ENCODE results near the gene LRRK2.

DNA sequence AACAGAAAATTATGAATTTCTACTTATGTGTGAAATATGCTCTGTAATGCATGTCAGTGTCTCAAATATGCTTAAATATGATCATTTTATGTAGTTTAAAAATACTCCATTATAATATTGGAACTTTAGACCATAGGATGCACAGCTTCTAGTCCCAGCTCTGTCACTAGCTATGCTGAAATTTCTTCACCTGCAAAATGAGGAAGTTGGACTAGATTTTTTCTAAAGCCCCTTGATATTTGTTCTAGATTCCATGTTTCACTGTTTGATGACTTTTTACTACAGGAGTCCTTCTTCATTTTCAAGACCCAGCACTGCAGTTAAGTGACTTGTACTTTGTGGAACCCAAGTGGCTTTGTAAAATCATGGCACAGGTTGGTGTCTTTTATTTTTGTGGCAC is 90.1 kb downstream of the LRRK2 start:
- TF ChIP-seq EP300 (IDR thresholded peaks at IDR 0.05; ENCODE audit: borderline replicate concordance in 1 of 2, control insufficient read depth in 1 of 2, low read depth in 2 of 2, low read length in 2 of 2) (no peak), JUND (IDR thresholded peaks at IDR 0.05; ENCODE audit: low read depth, low read length) (no peak), SMC3 (IDR thresholded peaks at IDR 0.05; ENCODE audit: borderline replicate concordance, low read length) (no peak), CHD1 (IDR thresholded peaks at IDR 0.05; ENCODE audit: low read depth, low read length) (no peak), ATF7 (IDR thresholded peaks at IDR 0.05; ENCODE audit: low read depth) (no peak), POLR2A (IDR thresholded peaks at IDR 0.05; ENCODE audit: low read depth, low read length) (no peak), POLR2AphosphoS5 (IDR thresholded peaks at IDR 0.05; ENCODE audit: low read length) (no peak), SPI1 (IDR thresholded peaks at IDR 0.05; ENCODE audit: borderline replicate concordance, insufficient read depth, low read depth, low read length) (peak; percentile 56; the same call in 1 of the 2 replicates), SIN3A (IDR thresholded peaks at IDR 0.05; ENCODE audit: low read depth, low read length) (no peak), IKZF1 (conservative IDR thresholded peaks at IDR 0.05) (no peak), CHD4 (IDR thresholded peaks at IDR 0.05) (no peak)
- TF ChIP-seq, protein P1, sequence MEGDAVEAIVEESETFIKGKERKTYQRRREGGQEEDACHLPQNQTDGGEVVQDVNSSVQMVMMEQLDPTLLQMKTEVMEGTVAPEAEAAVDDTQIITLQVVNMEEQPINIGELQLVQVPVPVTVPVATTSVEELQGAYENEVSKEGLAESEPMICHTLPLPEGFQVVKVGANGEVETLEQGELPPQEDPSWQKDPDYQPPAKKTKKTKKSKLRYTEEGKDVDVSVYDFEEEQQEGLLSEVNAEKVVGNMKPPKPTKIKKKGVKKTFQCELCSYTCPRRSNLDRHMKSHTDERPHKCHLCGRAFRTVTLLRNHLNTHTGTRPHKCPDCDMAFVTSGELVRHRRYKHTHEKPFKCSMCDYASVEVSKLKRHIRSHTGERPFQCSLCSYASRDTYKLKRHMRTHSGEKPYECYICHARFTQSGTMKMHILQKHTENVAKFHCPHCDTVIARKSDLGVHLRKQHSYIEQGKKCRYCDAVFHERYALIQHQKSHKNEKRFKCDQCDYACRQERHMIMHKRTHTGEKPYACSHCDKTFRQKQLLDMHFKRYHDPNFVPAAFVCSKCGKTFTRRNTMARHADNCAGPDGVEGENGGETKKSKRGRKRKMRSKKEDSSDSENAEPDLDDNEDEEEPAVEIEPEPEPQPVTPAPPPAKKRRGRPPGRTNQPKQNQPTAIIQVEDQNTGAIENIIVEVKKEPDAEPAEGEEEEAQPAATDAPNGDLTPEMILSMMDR (IDR thresholded peaks at IDR 0.05 in 2 of 3, conservative IDR thresholded peaks at IDR 0.05 in 1 of 3; ENCODE audit: control insufficient read depth in 2 of 3, extremely low read depth in 1 of 3, insufficient read depth in 1 of 3, low read depth in 3 of 3, low read length in 3 of 3): no peak
- TF ChIP-seq, protein P2, sequence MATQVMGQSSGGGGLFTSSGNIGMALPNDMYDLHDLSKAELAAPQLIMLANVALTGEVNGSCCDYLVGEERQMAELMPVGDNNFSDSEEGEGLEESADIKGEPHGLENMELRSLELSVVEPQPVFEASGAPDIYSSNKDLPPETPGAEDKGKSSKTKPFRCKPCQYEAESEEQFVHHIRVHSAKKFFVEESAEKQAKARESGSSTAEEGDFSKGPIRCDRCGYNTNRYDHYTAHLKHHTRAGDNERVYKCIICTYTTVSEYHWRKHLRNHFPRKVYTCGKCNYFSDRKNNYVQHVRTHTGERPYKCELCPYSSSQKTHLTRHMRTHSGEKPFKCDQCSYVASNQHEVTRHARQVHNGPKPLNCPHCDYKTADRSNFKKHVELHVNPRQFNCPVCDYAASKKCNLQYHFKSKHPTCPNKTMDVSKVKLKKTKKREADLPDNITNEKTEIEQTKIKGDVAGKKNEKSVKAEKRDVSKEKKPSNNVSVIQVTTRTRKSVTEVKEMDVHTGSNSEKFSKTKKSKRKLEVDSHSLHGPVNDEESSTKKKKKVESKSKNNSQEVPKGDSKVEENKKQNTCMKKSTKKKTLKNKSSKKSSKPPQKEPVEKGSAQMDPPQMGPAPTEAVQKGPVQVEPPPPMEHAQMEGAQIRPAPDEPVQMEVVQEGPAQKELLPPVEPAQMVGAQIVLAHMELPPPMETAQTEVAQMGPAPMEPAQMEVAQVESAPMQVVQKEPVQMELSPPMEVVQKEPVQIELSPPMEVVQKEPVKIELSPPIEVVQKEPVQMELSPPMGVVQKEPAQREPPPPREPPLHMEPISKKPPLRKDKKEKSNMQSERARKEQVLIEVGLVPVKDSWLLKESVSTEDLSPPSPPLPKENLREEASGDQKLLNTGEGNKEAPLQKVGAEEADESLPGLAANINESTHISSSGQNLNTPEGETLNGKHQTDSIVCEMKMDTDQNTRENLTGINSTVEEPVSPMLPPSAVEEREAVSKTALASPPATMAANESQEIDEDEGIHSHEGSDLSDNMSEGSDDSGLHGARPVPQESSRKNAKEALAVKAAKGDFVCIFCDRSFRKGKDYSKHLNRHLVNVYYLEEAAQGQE (IDR thresholded peaks at IDR 0.05; ENCODE audit: low read depth, low read length): no peak
- TF ChIP-seq, protein P3, sequence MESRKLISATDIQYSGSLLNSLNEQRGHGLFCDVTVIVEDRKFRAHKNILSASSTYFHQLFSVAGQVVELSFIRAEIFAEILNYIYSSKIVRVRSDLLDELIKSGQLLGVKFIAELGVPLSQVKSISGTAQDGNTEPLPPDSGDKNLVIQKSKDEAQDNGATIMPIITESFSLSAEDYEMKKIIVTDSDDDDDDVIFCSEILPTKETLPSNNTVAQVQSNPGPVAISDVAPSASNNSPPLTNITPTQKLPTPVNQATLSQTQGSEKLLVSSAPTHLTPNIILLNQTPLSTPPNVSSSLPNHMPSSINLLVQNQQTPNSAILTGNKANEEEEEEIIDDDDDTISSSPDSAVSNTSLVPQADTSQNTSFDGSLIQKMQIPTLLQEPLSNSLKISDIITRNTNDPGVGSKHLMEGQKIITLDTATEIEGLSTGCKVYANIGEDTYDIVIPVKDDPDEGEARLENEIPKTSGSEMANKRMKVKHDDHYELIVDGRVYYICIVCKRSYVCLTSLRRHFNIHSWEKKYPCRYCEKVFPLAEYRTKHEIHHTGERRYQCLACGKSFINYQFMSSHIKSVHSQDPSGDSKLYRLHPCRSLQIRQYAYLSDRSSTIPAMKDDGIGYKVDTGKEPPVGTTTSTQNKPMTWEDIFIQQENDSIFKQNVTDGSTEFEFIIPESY (IDR thresholded peaks at IDR 0.05): no peak
